ENCODE measurements around the gene ADAMTS13.

- TF ChIP-seq EZH2phosphoT487 (conservative IDR thresholded peaks at IDR 0.05; ENCODE audit: low read length) (no peak), CTCF (IDR thresholded peaks at IDR 0.05; ENCODE audit: insufficient read depth, low read length, poor library complexity, severe bottlenecking) (no peak)
Observed at GRCh38 chr9:133390713-133391112, 31.5 kb upstream of the ADAMTS13 start.
